Astrocyte (in vitro differentiated cells and primary cell): Measurements from ENCODE around the gene UBE2G2.

ENCODE experiments used
- EZH2 ChIP-seq: IDR thresholded peaks from 2 replicates; pipeline ENCODE4 v1.6.1; 2012; ENCODE audit warnings: mild to moderate bottlenecking, low read length, inconsistent platforms; ENCODE audit not compliant: insufficient read depth
- TF ChIP-seq, protein P1 (sequence below): IDR thresholded peaks from 2 replicates; pipeline ENCODE4 v1.5.1; 2011; ENCODE audit warnings: low read depth, mild to moderate bottlenecking, inconsistent platforms, low read length, moderate library complexity; ENCODE audit not compliant: insufficient read depth

DNA sequence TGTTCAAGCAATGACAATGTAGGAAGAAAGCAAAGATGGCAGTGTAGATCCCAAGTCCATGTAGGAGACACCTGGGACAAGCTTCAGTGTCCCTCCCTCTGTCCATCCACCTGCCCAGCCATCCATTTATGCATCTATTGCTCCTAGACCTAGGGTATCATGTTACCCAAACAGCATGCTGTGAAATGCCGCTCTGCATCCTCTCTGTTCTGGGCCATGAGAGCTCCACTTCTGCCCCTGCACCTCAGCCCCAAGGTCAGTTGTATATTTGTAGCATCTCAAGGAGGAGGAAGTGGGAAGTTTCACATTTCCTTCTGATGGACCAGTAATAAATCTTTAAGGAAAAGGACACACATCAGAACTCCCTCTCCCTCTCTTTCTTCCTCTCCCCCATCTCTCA lies 62.3 kb downstream of the UBE2G2 start:
- TF ChIP-seq, protein P1, sequence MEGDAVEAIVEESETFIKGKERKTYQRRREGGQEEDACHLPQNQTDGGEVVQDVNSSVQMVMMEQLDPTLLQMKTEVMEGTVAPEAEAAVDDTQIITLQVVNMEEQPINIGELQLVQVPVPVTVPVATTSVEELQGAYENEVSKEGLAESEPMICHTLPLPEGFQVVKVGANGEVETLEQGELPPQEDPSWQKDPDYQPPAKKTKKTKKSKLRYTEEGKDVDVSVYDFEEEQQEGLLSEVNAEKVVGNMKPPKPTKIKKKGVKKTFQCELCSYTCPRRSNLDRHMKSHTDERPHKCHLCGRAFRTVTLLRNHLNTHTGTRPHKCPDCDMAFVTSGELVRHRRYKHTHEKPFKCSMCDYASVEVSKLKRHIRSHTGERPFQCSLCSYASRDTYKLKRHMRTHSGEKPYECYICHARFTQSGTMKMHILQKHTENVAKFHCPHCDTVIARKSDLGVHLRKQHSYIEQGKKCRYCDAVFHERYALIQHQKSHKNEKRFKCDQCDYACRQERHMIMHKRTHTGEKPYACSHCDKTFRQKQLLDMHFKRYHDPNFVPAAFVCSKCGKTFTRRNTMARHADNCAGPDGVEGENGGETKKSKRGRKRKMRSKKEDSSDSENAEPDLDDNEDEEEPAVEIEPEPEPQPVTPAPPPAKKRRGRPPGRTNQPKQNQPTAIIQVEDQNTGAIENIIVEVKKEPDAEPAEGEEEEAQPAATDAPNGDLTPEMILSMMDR = no peak
- TF ChIP-seq EZH2 = no peak
